LNCAP (cell line): ENCODE measurements around the gene CDH13.

Experiments used
- CTCF ChIP-seq: fragments of 450-650 bp; IDR thresholded peaks from 2 replicates; pipeline ENCODE4 v1.5.1; 2017; ENCODE audit warnings: mild to moderate bottlenecking

CDH13 gene

GRCh38 chr16:82980810-82981209, 354.0 kb downstream of the CDH13 start:
- no peak for TF ChIP-seq CTCF

GRCh38 chr16:82987767-82988166, 361.0 kb downstream of the CDH13 start:
- no peak for TF ChIP-seq CTCF

GRCh38 chr16:82990155-82990554, 363.4 kb downstream of the CDH13 start:
- no peak for TF ChIP-seq CTCF

- no peak for TF ChIP-seq CTCF
Observed at GRCh38 chr16:82991410-82991809, 364.6 kb downstream of the CDH13 start.

- TF ChIP-seq CTCF: no peak
Observed at GRCh38 chr16:82991966-82992675, 365.4 kb downstream of the CDH13 start.

- no peak for TF ChIP-seq CTCF
Observed at GRCh38 chr16:82992786-82993185, 366.0 kb downstream of the CDH13 start.

GRCh38 chr16:82993415-82993814, 366.6 kb downstream of the CDH13 start:
- TF ChIP-seq CTCF: no peak

GRCh38 chr16:82993926-82994325, 367.2 kb downstream of the CDH13 start:
- no peak for TF ChIP-seq CTCF
